K562 treated with DMSO at 1 percent for 24 hours (cell line): Measurements from ENCODE around the gene LILRB2. TPM values are rescaled to one million over a fixed set of nuclear protein-coding genes. Genes with fewer than 3 reads are reported as not detected.

Experiments
- total RNA-seq: library from RNA; unstranded; fragments of 300-600 nt; gene quantifications from 2 replicates; pipeline ENCODE4 v1.2.3, GENCODE V29; 2022; ENCODE audit warnings: low read depth; ENCODE audit not compliant: insufficient read depth

Gene LILRB2
- total RNA-seq: not detected in 2 replicates

DNA sequence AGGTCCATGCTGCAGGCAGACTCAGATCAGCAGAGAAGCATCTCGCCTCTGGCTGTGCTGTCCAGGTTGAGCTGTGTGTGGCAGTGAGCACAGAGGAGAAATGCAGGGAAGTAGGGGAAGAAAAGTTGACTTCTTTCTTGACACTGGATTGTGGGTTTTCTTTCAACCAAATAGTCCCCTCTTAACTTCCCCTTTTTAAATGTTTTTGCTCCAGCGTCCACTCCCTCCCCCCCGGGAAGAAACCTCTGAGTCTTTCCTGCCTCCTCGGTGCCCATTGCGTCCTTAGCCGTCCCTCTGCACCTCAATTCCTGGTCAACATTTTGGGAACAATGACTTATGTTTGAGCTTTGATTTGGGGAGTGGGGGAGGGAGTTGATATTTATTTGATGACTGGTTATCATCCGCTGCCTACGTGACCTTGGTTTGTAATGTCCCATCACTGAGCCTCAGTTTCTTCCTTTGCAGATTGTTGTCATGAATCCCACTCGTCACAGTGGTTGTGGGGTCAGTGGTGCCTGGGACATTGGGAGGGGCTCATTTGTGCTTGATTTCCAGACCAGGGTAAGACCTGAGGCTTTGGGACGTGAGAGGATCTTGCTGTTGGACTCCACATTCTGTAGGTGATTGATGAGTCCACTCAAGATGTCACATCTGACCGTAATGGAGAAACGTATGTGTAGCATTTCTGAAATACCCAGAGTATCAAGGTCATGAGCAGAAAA, at the start of gene LILRB2:
LILRB2 (minus strand) TSS at position 104 of the 722 bp plus-strand sequence. CDS start 614 bp downstream, outside the sequence.

DNA sequence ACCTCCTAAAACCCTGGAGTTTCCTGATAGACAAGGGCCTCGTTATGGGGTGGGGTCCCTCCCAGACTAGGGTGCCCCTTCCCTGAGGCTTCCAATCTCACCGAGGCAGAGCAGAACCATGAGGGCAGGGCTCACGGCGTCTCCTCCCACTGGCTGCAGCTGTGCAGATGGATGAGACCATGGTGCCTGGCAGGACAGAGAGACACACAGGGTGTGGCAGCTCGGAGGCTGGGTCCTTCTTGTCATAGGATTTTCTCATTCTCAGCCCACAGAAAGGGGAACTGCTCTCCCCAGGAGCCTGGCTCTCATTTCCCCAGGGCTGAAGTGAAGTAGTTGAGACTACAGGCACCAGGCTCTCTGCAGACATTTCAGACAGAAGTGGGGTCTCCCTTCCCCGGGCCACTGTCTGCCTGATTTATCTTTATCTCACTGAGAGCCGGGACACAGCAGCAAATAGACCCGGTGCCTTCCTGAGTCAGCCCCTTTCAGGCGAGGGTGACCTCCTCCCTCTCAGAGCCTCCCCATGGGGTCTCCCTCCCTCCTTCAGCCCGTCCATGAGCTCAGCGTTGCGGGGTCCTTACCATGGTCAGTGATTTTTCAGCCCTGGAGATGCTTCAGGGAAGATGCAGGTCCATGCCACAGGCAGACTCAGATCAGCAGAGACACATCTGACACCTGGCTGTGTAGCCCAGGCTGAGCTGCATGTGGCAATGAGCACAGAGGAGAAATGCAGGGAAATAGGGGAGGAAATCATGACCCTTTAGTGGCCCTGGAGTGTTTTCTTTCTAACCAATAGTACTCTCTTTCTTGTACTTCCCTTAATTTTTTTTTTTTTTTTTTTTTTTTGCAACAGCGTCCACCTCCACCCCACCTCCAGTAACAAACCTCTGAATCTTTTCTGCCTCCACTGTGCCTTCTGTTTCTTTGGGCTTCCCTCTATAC, 31.8 kb upstream of the LILRB2 start, which contains the start of gene LILRA5:
LILRA5 (minus strand) TSS at position 731 of the 942 bp plus-strand sequence; CDS start at position 584, 147 bp downstream.

DNA sequence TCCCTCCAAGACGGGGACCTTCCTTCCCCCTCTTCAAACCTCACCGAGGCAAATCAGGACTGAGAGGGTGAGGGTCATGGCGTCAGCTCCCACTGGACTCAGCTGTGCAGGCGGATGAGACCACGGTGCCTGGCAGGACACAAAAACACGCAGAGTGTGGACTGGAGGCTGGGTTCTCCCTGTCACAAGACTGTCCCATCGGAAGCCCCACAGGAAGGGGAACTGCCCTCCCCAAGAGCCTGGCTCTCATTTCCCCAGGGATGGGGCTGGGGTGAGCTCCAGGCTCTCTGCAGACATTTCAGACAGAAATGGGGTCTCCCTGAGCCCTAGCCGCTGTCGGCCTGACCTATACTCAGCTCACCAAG, 23.8 kb downstream of the LILRB2 start, which contains the start of gene LILRB5:
LILRB5 (minus strand) TSS at position 158 of the 365 bp plus-strand sequence; CDS start at position 78, 80 bp downstream.

DNA sequence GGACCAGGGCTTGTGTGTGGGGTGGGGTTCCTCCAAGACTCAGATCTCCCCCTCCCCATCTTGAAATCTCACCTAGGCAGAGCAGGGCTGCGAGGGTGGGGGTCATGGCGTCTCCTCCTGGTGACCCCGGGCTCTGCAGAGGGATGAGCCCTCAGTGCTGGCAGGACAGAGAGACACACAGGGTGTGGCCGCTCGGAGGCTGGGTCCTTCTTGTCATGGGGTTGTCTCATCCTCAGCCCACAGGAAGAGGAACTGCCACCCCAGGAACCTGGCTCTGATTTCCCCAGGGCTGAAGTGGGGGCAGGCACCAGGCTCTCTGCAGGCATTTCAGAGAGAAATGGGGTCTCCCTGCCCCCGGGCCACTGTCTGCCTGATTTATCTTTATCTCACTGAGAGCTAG, 38.3 kb downstream of the LILRB2 start, which contains the start of gene LILRA6:
LILRA6 (minus strand) TSS at position 145 of the 400 bp plus-strand sequence.

Other genes with a start within 250 kb of the LILRB2 start
- not detected in 2 replicates for gene VSTM1, start 217.2 kb downstream of the LILRB2 start, total RNA-seq
- gene TARM1, start 199.7 kb downstream of the LILRB2 start, total RNA-seq: not detected in 2 replicates
- gene OSCAR, start 180.3 kb downstream of the LILRB2 start, total RNA-seq: 1.4 and 1.9 TPM in 2 replicates
- gene NDUFA3, start 178.3 kb downstream of the LILRB2 start, total RNA-seq: 86.4 and 133 TPM in 2 replicates
- gene TFPT, start 165.5 kb downstream of the LILRB2 start, total RNA-seq: 9.7 and 20.2 TPM in 2 replicates
- 90.1 and 106 TPM in 2 replicates for gene PRPF31, start 165.4 kb downstream of the LILRB2 start, total RNA-seq
- 71.9 and 76.1 TPM in 2 replicates for gene CNOT3, start 143.3 kb downstream of the LILRB2 start, total RNA-seq
- 8.3 and 8.5 TPM in 2 replicates for gene LENG1, start 121.4 kb downstream of the LILRB2 start, total RNA-seq
- gene TMC4, start 108.0 kb downstream of the LILRB2 start, total RNA-seq: 0.90 TPM in 1 of 2 replicates, not detected in the other
- 227 and 231 TPM in 2 replicates for gene MBOAT7, start 91.5 kb downstream of the LILRB2 start, total RNA-seq
- gene TSEN34, start 89.8 kb downstream of the LILRB2 start, total RNA-seq: 86.8 and 89.8 TPM in 2 replicates
- gene RPS9, start 80.3 kb downstream of the LILRB2 start, total RNA-seq: 6,803 and 7,007 TPM in 2 replicates
- gene LILRB3, start 58.1 kb downstream of the LILRB2 start, total RNA-seq: not detected in 2 replicates
- not detected in 2 replicates for gene LILRA6, start 38.3 kb downstream of the LILRB2 start, total RNA-seq
- not detected in 2 replicates for gene LILRB5, start 23.8 kb downstream of the LILRB2 start, total RNA-seq
- gene LILRA5, start 32.1 kb upstream of the LILRB2 start, total RNA-seq: not detected in 2 replicates
- not detected in 2 replicates for gene LILRA4, start 58.1 kb upstream of the LILRB2 start, total RNA-seq
- gene LAIR1, start 83.8 kb upstream of the LILRB2 start, total RNA-seq: 1.3 and 1.7 TPM in 2 replicates
- 0.22 TPM in 1 of 2 replicates, not detected in the other for gene TTYH1, start 134.4 kb upstream of the LILRB2 start, total RNA-seq
- gene LENG8, start 168.1 kb upstream of the LILRB2 start, total RNA-seq: 122 and 127 TPM in 2 replicates
- 0.87 and 1.1 TPM in 2 replicates for gene LENG9, start 182.7 kb upstream of the LILRB2 start, total RNA-seq
- 3.0 and 3.9 TPM in 2 replicates for gene CDC42EP5, start 192.2 kb upstream of the LILRB2 start, total RNA-seq
- gene LAIR2, start 221.7 kb upstream of the LILRB2 start, total RNA-seq: not detected in 2 replicates